Panc1 (cell line): Measurements from ENCODE around the gene GDPD1. TPM values are rescaled to one million over a fixed set of nuclear protein-coding genes. Genes with fewer than 3 reads are reported as not detected.

ENCODE experiments used
- ATAC-seq: fragments of 200-7000 bp; cut with Tn5 transposase; 2 replicates; pipeline ENCODE4 v1.9.1; 2020; ENCODE audit warnings: mild to moderate bottlenecking, moderate library complexity
- BruUV-seq: library from RNA; stranded (reverse); fragments of 400-500 nt; replicated peaks from 2 replicates; lab custom pipeline; 2021; lab: Mats Ljungman, UMichigan
- CTCF ChIA-PET: fragments of 300-600 bp; sonication (Branson Sonifier 250); formaldehyde crosslinking; loops from one replicate; lab custom pipeline; 2022; ENCODE audit warnings: antibody characterized with exemption; lab: Charles Lee
- POLR2A ChIA-PET: fragments of 300-600 bp; sonication (Branson Sonifier 250); formaldehyde crosslinking; loops from one replicate; lab custom pipeline; 2022; ENCODE audit warnings: antibody characterized with exemption; lab: Charles Lee
- DNase-seq: peaks from one replicate; pipeline ENCODE4 v3.0.0-alpha.2; 2010; ENCODE audit warnings: low read depth, low spot score
- H3K27ac ChIP-seq: 2 replicates; pipeline ENCODE4 v1.5.1; 2011; ENCODE audit warnings: mild to moderate bottlenecking, low read length, inconsistent platforms
- H3K27me3 ChIP-seq: fragments of 200-500 bp; sonication (Bioruptor generic); 2 replicates; pipeline ENCODE4 v1.6.0; 2014; ENCODE audit warnings: low read length, inconsistent platforms; ENCODE audit not compliant: control insufficient read depth, insufficient read depth
- H3K36me3 ChIP-seq: fragments of 200-500 bp; sonication (Bioruptor generic); 2 replicates; pipeline ENCODE4 v1.5.1; 2014; ENCODE audit warnings: inconsistent platforms, mild to moderate bottlenecking, low read length, moderate library complexity; ENCODE audit not compliant: control insufficient read depth, insufficient read depth
- H3K4me1 ChIP-seq: 2 replicates; pipeline ENCODE4 v1.5.1; 2011; ENCODE audit warnings: inconsistent platforms, mild to moderate bottlenecking, low read length, moderate library complexity; ENCODE audit not compliant: control insufficient read depth, insufficient read depth
- H3K4me3 ChIP-seq, 2 experiments: 2 replicates each; pipeline ENCODE4 v1.5.1; 2011 to 2012; ENCODE audit warnings: low read depth in 2 of 2, low read length in 2 of 2, mild to moderate bottlenecking in 2 of 2, inconsistent platforms in 1 of 2, moderate library complexity in 1 of 2
- H3K9me3 ChIP-seq: fragments of 200-500 bp; sonication (Bioruptor generic); 2 replicates; pipeline ENCODE4 v1.5.1; 2014; ENCODE audit warnings: low read depth, mild to moderate bottlenecking, inconsistent platforms, low read length, moderate library complexity; ENCODE audit not compliant: control insufficient read depth, insufficient read depth
- CTCF ChIP-seq: fragments of 450-650 bp; IDR thresholded peaks from 2 replicates; pipeline ENCODE4 v1.5.1; 2017; ENCODE audit warnings: mild to moderate bottlenecking
- POLR2AphosphoS5 ChIP-seq: IDR thresholded peaks from 2 replicates; pipeline ENCODE4 v1.6.1; 2012; ENCODE audit warnings: mild to moderate bottlenecking, low read depth, low read length, moderate library complexity
- REST ChIP-seq, 2 experiments: IDR thresholded peaks; 2 replicates each; pipeline ENCODE4 v1.6.1; 2011 to 2012; ENCODE audit warnings: low read depth in 2 of 2, control low read depth in 1 of 2, low read length in 1 of 2, mild to moderate bottlenecking in 1 of 2, moderate library complexity in 1 of 2; ENCODE audit not compliant: insufficient read depth in 1 of 2
- SIN3A ChIP-seq: IDR thresholded peaks from 2 replicates; pipeline ENCODE4 v1.6.1; 2012; ENCODE audit warnings: low read depth, mild to moderate bottlenecking, low read length, moderate library complexity, borderline replicate concordance; ENCODE audit not compliant: insufficient read depth
- TCF7L2 ChIP-seq: IDR thresholded peaks from 2 replicates; pipeline ENCODE4 v1.6.1; 2011; ENCODE audit warnings: mild to moderate bottlenecking, low read depth, low read length, inconsistent platforms
- in situ Hi-C: cut with HindIII; loops from 2 replicates; pipeline ENCODE4 v1.10.0; 2016; ENCODE audit warnings: low sequenced_read_pairs, low pct_unique_long_range_greater_than_20kb
- intact Hi-C: fragments of 100-400 bp; cut with micrococcal nuclease; formaldehyde crosslinking; loops from one replicate; pipeline ENCODE4 v1.10.0; 2022; ENCODE audit not compliant: unreplicated experiment
- total RNA-seq: library from RNA; stranded (reverse); gene quantifications from one replicate; pipeline ENCODE4 v1.2.1, GENCODE V29; 2021; ENCODE audit not compliant: unreplicated experiment

GDPD1 gene
- total RNA-seq, 1 experiment from 2014 or later, result 0.26 TPM

GRCh38 chr17:59186850-59187249 lies 33.5 kb upstream of the GDPD1 start:
- BruUV-seq, result no TSS peak
- H3K27ac ChIP-seq, result no peak overlapping the region
- peaks cover 2% of the 10 kb centered on the region; the same call in 1 of the 2 replicates for H3K36me3 ChIP-seq
- no peaks in the 10 kb centered on the region for H3K9me3 ChIP-seq
- intact Hi-C loops, result no loop called here
- no peaks in the 10 kb centered on the region for H3K4me1 ChIP-seq
- ChIA-PET POLR2A (no interaction called here), CTCF (no interaction called here)
- ATAC-seq (no peak), DNase-seq (no peak)
- in situ Hi-C loops, result no loop called here
- TF ChIP-seq REST (IDR thresholded peaks at IDR 0.05; ENCODE audit: insufficient read depth in 1 of 2, low read depth in 2 of 2, low read length in 1 of 2) (no peak), TCF7L2 (no peak)
- H3K27me3 ChIP-seq, result no peaks in the 10 kb centered on the region
- no peak overlapping the region for H3K4me3 ChIP-seq

- Histone ChIP-seq H3K36me3 (peaks cover 2% of the 10 kb centered on the region; the same call in 1 of the 2 replicates), H3K9me3 (no peaks in the 10 kb centered on the region), H3K27me3 (no peaks in the 10 kb centered on the region), H3K27ac (no peak overlapping the region), H3K4me1 (no peaks in the 10 kb centered on the region), H3K4me3 (no peak overlapping the region)
- POLR2A ChIA-PET, result interaction anchor here (0.5 to 0.6 kb wide), 2 partner anchors 48 to 533 kb away, joined by 3 to 4 read pairs; no protein-coding TSS in a partner anchor
- CTCF ChIA-PET, result no interaction called here
- ATAC-seq, result no peak
- in situ Hi-C loops, result no loop called here
- BruUV-seq, result no TSS peak
- no peak for DNase-seq
- TF ChIP-seq REST (IDR thresholded peaks at IDR 0.05; ENCODE audit: insufficient read depth in 1 of 2, low read depth in 2 of 2, low read length in 1 of 2), result no peak
- intact Hi-C loops, result no loop called here
Observed at GRCh38 chr17:59190806-59191205, 29.5 kb upstream of the GDPD1 start.

GRCh38 chr17:59193336-59193862 lies 26.9 kb upstream of the GDPD1 start:
- Histone ChIP-seq H3K4me3 (no peak overlapping the region), H3K4me1 (no peaks in the 10 kb centered on the region), H3K36me3 (peaks cover 2% of the 10 kb centered on the region), H3K27me3 (no peaks in the 10 kb centered on the region), H3K9me3 (no peaks in the 10 kb centered on the region), H3K27ac (no peak overlapping the region)
- no TSS peak for BruUV-seq
- no peak for TF ChIP-seq CTCF
- no peak for TF ChIP-seq TCF7L2
- no peak for TF ChIP-seq REST (IDR thresholded peaks at IDR 0.05; ENCODE audit: insufficient read depth in 1 of 2, low read depth in 2 of 2, low read length in 1 of 2)
- no peak for TF ChIP-seq POLR2AphosphoS5
- TF ChIP-seq SIN3A, result no peak
- in situ Hi-C loops, result no loop called here
- DNase-seq, result no peak
- CTCF ChIA-PET, result no interaction called here
- ATAC-seq, result no peak
- POLR2A ChIA-PET, result no interaction called here
- intact Hi-C loops, result no loop called here
